ENCODE results near the gene MAFG. TPM values are rescaled to one million over a fixed set of nuclear protein-coding genes. Genes with fewer than 3 reads are reported as not detected.

MAFG gene
- total and polyA plus RNA-seq, 2 experiments from 2014 or later, result 21.3 to 28.5 TPM

GRCh38 chr17:81951785-81952684 lies 24.5 kb upstream of the MAFG start:
- Histone ChIP-seq H3K9me2 (replicated peaks; ENCODE audit: insufficient read depth) (no peaks in the 10 kb centered on the region), H3K27ac (no peak overlapping the region), H3K79me2 (no peaks in the 10 kb centered on the region), H3K4me1 (ENCODE audit: insufficient read depth) (no peaks in the 10 kb centered on the region), H3K4me3 (no peak overlapping the region), H3K9me3 (ENCODE audit: low read depth) (no peaks in the 10 kb centered on the region), H3K4me2 (no peak overlapping the region), H3K27me3 (no peaks in the 10 kb centered on the region), H4K20me1 (ENCODE audit: insufficient read depth, poor library complexity, severe bottlenecking) (no peaks in the 10 kb centered on the region), H3K36me3 (replicated peaks; ENCODE audit: insufficient read depth, low read depth) (no peaks in the 10 kb centered on the region), H2AFZ (no peak overlapping the region)
- WGBS (ENCODE audit: low lambda C conversion rate, missing lambda C conversion rate), result 74% methylated on average over 11 of the region's 13 CpGs
- DNase-seq (ENCODE audit: low spot score), result no peak
- TF ChIP-seq CTCF (IDR thresholded peaks at IDR 0.05; ENCODE audit: poor library complexity), result no peak
- TF ChIP-seq EZH2phosphoT487 (IDR thresholded peaks at IDR 0.05; ENCODE audit: low read depth, severe bottlenecking, unreplicated experiment), result no peak
- no peak for TF ChIP-seq EZH2 (IDR thresholded peaks at IDR 0.05; ENCODE audit: borderline replicate concordance)

- H3K4me2 ChIP-seq, result no peak overlapping the region
- DNase-seq (ENCODE audit: low spot score), result no peak
- H3K9me2 ChIP-seq (replicated peaks; ENCODE audit: insufficient read depth), result no peaks in the 10 kb centered on the region
- no peak overlapping the region for H3K27ac ChIP-seq
- H3K27me3 ChIP-seq, result no peaks in the 10 kb centered on the region
- no peaks in the 10 kb centered on the region for H3K36me3 ChIP-seq (replicated peaks; ENCODE audit: insufficient read depth, low read depth)
- H3K4me3 ChIP-seq, result no peak overlapping the region
- 87% methylated on average over 15 of the region's 15 CpGs for WGBS (ENCODE audit: low lambda C conversion rate, missing lambda C conversion rate)
- TF ChIP-seq EZH2 (IDR thresholded peaks at IDR 0.05; ENCODE audit: borderline replicate concordance) (no peak), CTCF (IDR thresholded peaks at IDR 0.05; ENCODE audit: poor library complexity) (no peak), EZH2phosphoT487 (IDR thresholded peaks at IDR 0.05; ENCODE audit: low read depth, severe bottlenecking, unreplicated experiment) (no peak)
- no peaks in the 10 kb centered on the region for H4K20me1 ChIP-seq (ENCODE audit: insufficient read depth, poor library complexity, severe bottlenecking)
- no peak overlapping the region for H2AFZ ChIP-seq
- no peaks in the 10 kb centered on the region for H3K9me3 ChIP-seq (ENCODE audit: low read depth)
- no peaks in the 10 kb centered on the region for H3K4me1 ChIP-seq (ENCODE audit: insufficient read depth)
- no peaks in the 10 kb centered on the region for H3K79me2 ChIP-seq
Measured at GRCh38 chr17:81950501-81950900, 23.0 kb upstream of the MAFG start.

- Histone ChIP-seq H3K4me1 (ENCODE audit: insufficient read depth) (no peaks in the 10 kb centered on the region), H3K27me3 (no peaks in the 10 kb centered on the region), H3K79me2 (no peaks in the 10 kb centered on the region), H3K36me3 (replicated peaks; ENCODE audit: insufficient read depth, low read depth) (no peaks in the 10 kb centered on the region), H4K20me1 (ENCODE audit: insufficient read depth, poor library complexity, severe bottlenecking) (no peaks in the 10 kb centered on the region), H3K9me3 (ENCODE audit: low read depth) (no peaks in the 10 kb centered on the region), H2AFZ (no peak overlapping the region), H3K9me2 (replicated peaks; ENCODE audit: insufficient read depth) (no peaks in the 10 kb centered on the region), H3K4me2 (no peak overlapping the region), H3K27ac (no peak overlapping the region), H3K4me3 (no peak overlapping the region)
- TF ChIP-seq EZH2phosphoT487 (IDR thresholded peaks at IDR 0.05; ENCODE audit: low read depth, severe bottlenecking, unreplicated experiment) (no peak), CTCF (IDR thresholded peaks at IDR 0.05; ENCODE audit: poor library complexity) (no peak), EZH2 (IDR thresholded peaks at IDR 0.05; ENCODE audit: borderline replicate concordance) (no peak)
- 89% methylated on average over 17 of the region's 17 CpGs for WGBS (ENCODE audit: low lambda C conversion rate, missing lambda C conversion rate)
- no peak for DNase-seq (ENCODE audit: low spot score)
Measured at GRCh38 chr17:81948635-81949378, 21.3 kb upstream of the MAFG start.

All from hepatocyte (in vitro differentiated cells).